ENCODE results near the gene POGZ.

The POGZ gene

DNA sequence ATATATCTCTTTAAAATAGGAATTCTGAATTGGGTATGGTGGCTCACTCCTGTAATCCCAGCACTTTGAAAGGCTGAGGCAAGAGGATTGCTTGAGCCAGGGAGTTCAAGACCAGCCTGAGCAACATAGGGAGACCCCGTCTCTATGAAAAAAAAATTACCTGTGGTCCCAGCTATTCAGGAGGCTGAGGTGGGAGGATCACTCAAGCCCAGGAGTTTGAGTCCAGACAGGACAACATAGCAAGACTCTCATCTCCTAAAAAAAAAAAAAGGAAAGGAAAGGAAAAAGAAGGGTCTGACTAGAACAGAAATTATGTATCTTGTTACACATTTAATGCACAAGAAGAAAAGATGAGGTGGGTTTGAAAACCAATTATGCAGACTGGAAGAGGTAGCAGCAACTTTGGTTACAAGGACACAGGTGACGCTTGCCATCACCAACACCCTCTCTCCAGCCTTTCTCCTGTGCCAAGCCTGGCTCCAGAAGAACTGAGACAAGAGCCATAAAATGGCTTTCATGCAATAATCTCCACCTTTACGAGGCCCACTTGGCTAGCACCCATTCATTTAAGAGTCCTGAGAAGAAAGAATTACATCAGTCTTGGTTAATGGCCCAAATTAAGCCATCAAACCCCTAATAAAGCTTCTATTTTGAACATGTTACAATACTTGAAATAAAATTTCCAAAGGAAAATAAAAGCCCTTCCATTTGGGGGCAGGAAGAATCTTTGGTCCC is 82.0 kb downstream of the POGZ start:
- FAIRE-seq (no peak), DNase-seq (ENCODE audit: extremely low spot score, insufficient read length, low read depth) (no peak)

DNA sequence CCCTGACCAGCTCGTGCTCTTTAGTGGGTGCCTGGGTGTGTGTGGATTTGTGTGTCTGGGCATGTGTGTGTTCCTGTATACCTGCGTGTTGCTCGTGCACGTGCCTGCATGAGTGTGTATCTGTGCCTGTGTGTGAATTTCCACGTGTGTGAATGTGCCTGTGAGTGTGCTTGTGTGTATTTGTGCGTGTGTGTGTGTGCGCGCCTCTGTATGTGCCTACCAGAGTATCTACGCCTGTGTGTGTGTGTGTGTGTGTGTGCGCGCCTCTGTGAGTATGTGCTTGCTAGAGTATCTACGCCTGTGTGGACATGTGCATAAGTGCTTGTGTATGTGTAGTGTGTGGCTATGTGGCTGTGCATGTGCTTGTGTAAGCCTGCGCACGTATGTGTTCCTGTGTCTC is 86.1 kb downstream of the POGZ start:
- no peak for FAIRE-seq
- no peak for DNase-seq (ENCODE audit: extremely low spot score, insufficient read length, low read depth)

DNA sequence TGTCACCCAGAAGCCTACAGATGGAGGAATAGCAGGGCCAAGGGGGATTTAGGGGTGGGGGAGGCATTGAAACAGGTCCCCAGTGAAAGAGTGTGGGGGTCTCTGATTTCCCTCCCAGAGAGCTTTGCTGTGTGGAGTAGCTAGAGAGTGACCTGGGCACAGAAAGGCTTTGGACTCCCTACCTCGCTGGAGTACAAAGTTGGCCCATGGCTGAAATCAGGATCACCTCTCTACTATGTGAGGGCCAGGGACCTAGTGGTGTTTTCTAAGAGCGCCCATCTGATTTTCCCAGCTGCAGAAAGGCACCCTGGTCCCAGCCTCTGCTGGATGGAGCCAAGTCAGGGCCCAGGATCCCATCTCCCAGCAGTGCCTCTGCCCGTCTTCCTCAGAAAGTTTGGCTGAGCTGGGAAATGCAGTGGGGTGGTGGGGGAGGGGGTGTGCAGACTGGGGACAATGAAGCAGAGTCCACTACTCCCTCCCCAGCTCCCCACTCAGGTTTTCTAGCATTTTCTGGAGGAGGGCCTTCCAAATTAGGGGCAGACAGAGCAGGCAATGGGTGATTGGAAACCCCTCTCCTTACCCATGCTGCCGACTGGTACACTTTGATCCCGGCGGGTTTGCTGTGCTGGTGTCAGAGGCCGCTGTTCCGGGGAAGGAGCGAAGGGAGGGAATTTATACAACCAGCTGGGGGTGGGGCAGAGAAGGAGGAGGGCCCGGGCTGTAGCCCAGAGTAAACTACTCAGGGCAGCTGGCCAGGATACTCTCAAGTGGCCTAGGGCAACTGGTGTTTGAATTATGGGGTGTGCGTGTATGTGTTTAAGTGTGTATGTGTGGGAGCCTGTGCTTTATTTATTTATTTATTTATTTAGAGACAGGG is 87.0 kb downstream of the POGZ start, which contains the start of gene SELENBP1:
Gene SELENBP1, minus strand, starts transcription at position 648 of the 877 bp plus-strand sequence. Its CDS starts 64 bp downstream, at position 584.
- no peak for DNase-seq (ENCODE audit: extremely low spot score, insufficient read length, low read depth)
- FAIRE-seq, result no peak

DNA sequence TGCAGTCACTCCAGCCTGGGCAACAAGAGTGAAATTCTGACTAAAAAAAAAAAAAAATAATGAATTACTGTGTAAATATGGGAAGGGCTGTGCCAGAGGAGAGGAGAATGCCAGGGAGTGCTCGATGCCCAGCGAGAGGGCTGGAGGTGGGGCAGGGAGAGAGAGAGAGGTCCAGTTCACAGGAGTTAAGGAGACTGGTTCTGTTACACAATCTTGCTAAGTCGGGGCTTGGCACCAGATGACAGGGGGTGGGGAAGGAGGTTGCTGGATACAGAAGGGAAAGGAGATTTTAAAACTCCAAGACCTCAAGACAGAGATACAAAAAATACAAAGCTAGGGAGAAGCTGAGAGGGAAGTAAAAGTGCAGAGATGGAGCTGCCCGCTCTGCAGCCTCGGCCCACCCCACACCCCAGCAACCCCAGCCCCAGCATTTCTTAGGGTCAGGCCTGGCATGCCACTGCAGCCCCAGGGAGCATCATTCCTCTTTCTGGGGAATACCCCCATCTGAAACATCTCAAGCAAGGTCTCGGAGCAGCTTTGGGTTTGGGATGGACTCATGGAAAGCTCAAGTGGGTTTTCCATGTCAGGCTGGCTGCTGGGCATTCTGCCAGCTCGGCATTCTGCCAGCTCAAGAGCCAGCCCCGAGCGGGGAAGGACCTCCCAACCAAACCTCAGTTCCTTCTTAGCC is 87.8 kb downstream of the POGZ start:
- no peak for FAIRE-seq

DNA sequence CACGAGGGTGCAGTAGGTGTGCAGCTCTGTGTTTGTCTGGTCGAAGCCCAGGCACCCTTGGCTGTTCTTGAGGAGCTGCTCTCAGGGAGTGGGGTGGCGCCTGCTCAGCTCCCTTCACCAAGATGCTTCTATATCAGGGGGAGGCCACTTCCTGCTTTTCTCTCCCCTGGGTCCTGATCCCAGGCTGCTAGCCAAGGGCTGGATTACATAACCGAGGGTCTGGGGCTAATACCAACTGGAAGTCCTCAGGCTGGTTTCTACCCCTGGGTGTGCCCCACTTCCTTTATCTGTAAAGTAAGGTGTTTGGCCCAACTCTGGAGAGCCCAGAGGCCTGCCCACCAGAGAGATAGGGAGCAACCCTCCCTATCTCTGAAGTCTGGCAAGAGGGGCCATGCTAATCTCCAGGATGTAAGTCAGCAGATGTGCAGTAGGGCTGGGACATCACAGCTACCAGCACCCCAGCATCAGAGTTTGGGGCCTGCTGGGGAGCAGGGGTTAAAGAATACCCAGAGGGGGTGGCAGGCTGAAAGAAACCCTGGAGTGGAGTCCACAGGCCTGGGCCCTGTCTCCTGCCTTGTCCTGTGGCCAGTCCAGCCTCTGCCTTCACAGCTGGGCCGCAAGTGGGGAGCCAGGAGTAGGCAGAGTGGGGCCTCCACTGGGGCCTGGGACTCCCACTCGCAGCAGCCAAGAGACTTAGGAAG is 88.9 kb downstream of the POGZ start:
- DNase-seq (ENCODE audit: extremely low spot score, insufficient read length, low read depth) (no peak), FAIRE-seq (no peak)

More for the DNA sequence above, 87.8 kb downstream of the POGZ start:
- DNase-seq (ENCODE audit: extremely low spot score, insufficient read length, low read depth), result no peak

DNA sequence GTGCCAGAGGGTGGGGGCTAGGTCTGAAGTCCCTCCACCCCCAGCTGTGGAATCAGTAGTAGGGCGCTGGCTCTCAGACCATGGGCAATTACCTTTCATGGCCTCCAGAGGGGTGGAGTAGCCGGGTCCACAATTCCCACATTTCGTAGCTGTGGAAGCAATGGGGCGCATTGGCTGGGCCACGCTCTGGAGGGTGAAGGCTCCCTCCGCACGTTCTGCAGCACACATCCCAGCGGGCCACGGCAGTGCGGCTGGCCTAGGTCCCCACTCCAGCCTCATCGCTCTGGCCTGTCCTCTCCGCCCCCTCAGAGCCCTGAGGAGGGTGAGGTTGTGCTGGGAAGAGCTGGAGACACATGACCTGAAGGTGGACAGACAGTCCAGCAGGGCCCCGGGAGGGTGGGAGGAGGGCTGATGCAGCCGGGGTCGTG is 89.7 kb downstream of the POGZ start:
- FAIRE-seq (no peak), DNase-seq (ENCODE audit: extremely low spot score, insufficient read length, low read depth) (no peak)

DNA sequence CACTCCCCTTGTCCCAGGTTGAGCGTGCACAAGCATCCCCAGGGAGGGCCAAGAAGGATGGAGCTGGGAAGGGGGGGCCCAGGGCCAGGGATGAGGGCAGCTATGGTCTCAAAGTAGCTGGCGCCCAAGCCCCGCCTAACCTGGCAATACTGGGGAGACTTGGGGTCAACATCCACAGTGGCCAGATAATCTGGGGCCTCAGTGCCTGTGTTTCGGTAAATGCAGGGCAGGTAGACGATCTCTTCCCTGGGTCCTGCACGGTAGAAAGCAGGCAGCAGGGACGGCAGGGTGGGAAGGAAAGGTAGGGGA is 90.0 kb downstream of the POGZ start:
- no peak for DNase-seq (ENCODE audit: extremely low spot score, insufficient read length, low read depth)
- no peak for FAIRE-seq

DNA sequence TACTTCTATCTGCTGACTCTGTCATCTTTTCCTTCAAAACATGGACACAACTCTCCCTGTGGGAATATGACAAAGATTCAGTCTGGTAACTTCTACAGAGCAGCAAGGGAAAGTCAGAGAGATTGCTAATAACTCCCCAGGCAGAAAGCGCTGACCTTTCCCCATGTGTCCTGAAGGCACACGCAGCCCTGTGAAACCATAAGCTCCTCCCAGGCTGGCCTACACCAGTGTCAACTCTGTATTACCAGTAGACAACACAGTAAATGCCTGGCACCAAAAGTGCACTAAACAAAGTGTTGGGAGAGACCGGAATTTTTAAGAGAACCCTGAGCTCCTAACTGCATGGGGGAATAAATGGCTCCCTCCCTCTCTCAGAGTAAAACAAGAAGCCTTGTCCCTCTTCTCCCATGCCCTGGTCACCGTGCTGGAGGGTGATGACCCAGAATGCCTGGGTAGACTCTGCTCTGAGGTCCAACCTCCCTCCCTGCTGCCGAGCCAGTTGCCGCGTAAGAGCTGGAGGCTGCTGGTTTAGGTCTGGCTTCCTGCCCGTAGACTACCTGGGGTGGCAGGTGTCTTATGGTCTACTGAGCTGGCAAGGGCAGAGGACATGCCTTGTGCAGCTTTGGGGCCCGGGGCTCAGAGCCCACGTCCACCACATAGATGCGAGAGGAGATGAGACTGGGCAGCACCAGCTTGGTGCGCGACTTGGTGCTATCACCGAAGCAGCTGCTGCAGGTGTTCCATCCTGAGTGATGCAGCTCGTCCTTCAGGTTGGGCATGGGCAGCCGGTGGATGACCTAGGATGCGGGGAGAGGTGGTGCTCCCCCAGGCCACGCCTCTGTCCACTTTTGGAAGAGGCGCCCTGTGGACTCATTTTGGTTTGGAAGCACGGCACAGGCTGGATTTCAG is 90.6 kb downstream of the POGZ start:
- no peak for DNase-seq (ENCODE audit: extremely low spot score, insufficient read length, low read depth)
- no peak for FAIRE-seq

DNA sequence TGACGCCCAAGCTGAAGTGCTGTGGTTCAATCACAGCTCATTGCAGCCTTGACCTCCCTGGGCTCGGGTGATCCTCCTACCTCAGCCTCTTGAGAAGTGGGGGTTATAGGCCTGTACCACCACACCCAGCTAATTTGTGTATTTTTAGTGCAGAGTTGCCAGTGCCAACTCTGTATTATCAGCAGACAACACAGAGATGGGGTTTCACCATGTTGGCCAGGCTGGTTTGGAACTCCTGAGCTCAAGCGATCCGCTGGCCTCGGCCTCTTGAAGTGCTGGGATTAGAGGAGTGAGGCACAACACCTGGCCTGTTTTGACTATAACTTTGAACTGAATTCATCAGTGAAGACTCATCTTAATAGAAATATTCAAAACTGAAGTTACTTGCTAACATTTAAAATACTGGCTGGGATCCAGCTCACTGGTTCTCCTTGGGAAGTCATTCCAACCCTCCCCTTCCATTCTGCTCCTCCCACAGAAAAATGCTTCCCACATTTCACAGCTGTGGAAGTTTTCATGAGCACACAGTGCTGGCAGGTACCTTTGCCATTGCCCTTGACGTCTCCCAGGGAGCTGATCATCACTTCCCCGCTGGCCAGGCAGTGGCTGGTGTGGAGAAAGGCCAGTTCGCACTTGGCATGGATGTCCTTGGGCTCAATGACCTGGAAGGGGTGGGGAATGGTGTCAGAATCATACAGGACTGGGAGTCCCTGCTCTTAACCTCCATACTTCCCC is 91.5 kb downstream of the POGZ start:
- DNase-seq (ENCODE audit: extremely low spot score, insufficient read length, low read depth) (no peak), FAIRE-seq (no peak)

DNA sequence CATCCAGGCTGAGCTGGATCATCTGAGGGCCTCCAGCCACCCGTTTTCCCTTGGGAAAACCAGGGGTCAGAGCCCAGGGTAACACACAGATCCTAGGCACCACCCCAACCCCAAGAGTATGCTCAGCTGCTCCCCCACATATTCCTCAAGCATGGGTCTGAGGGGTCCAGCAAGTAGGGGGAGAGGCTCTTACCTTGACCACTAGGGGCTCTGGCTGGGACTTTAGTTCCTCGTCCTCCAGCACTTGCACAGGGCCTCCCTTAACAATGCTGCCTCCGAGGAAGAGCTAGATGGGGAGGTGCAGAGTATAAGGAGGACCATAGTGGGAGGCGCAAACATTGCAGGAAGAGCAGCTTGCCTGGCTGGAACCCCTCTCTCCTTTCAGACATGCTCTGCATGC is 94.3 kb downstream of the POGZ start:
- DNase-seq (ENCODE audit: extremely low spot score, insufficient read length, low read depth) (no peak), FAIRE-seq (no peak)

DNA sequence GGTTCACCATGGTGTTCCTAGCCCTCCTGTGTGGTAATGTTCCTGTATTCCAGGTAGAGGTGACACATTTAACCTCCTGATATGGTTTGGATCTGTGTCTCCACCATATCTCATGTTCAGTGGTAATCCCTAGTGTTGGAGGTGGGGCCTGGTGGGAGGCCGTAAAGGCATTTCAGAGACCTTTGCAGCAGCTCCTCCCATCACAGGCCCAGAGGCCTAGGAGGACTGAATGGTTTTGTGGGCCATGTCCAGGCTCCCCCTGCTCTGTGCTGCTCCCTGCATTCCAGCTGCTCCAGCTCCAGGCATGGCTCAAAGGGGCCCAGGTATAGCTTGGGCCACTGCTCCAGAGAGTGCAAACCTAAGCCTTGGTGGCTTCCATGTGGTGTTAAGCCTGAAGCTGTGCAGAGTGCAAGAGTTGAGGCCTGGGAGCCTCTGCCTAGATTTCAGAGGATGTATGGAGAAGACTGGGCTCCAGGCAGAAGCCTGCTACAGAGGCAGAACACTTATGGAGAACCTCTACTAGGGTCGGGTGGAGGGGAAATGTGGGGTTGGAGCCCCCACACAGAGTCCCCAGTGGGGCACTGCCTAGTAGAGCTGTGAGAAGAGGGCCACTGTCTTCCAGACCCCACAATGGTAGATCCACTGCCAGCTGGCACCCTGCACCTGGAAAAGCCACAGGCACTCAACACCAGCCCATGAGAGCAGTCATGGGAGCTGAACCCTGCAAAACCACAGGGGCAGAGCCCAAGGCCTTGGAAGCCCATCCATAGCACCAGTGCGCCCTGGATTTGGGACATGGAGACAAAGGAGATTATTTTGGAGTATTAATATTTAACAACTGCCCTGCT is 96.8 kb downstream of the POGZ start:
- no peak for FAIRE-seq

DNA sequence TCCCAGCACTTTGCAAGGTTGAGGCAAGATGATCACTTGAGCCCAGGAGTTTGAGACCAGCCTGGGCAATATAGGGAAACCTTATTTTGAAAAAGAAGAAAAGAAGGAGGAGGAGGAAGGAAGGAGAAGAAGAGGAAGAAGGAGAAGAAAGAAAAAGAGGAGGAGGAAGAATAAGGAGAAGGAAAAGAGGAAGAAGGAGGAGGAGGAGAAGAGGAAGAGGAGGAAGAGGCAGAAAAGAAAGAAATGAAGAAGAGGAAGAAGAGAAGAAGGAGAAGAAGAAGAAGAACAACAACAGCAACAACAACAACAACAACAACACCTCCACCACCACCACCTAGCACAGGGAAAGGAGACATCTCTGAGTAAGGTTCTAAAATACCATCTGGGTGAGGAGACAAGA is 97.4 kb downstream of the POGZ start:
- no peak for FAIRE-seq
- DNase-seq (ENCODE audit: extremely low spot score, insufficient read length, low read depth), result no peak

More for the DNA sequence above, 96.8 kb downstream of the POGZ start:
- no peak for DNase-seq (ENCODE audit: extremely low spot score, insufficient read length, low read depth)

DNA sequence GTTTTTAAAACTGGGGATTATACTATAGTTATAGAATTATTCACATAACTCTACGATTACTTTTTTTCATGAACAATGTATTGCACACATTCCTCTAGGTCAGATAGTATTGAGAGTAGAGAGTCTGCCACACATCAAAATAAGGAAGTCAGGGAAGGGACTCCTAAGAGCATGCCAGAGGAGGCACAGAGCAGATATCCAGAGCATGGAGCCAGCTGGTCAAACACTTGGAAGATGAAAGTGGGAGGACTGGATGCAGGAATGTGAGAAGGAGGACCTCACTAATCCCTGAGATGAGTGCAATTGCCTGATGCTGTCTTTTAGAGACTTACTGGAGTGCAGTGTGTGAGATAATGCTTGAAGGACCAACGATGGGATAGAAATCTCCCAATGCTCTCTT is 102.6 kb downstream of the POGZ start:
- FAIRE-seq (no peak), DNase-seq (ENCODE audit: extremely low spot score, insufficient read length, low read depth) (no peak)
